ENCODE results near the gene OCEL1. TPM values are rescaled to one million over a fixed set of nuclear protein-coding genes. Genes with fewer than 3 reads are reported as not detected.

OCEL1 gene
- total RNA-seq, 2 donors from 2014 or later, result 21.6 to 26.2 TPM

- Histone ChIP-seq H3K4me1 (replicated peaks) (no peaks in the 10 kb centered on the region), H3K36me3 (no peaks in the 10 kb centered on the region), H3K4me3 (peak overlapping the region; percentile 53 to 87), H3K27me3 (replicated peaks; ENCODE audit: insufficient read depth) (no peaks in the 10 kb centered on the region), H3K9me3 (no peaks in the 10 kb centered on the region), H3K27ac (peak overlapping the region; percentile 73 to 74)
- 21% methylated on average over 8 of the region's 8 CpGs for WGBS
- intact Hi-C loops (cut with DNase I), result no loop called here
- no peak for TF ChIP-seq POLR2A (IDR thresholded peaks at IDR 0.05)
- TF ChIP-seq CTCF (IDR thresholded peaks at IDR 0.05), result no peak
- no peak for TF ChIP-seq POLR2AphosphoS5 (IDR thresholded peaks at IDR 0.05)
- no peak for DNase-seq (ENCODE audit: low spot score)
Measured at GRCh38 chr19:17243211-17243829, 17.3 kb downstream of the OCEL1 start.

- intact Hi-C loops (cut with DNase I), result no loop called here
- TF ChIP-seq POLR2AphosphoS5 (IDR thresholded peaks at IDR 0.05), result no peak
- TF ChIP-seq POLR2A (IDR thresholded peaks at IDR 0.05), result no peak
- TF ChIP-seq CTCF (IDR thresholded peaks at IDR 0.05), result no peak
- Histone ChIP-seq H3K27me3 (replicated peaks; ENCODE audit: insufficient read depth) (no peaks in the 10 kb centered on the region), H3K27ac (peak overlapping the region; percentile 73 to 74), H3K9me3 (no peaks in the 10 kb centered on the region), H3K4me1 (replicated peaks) (no peaks in the 10 kb centered on the region), H3K36me3 (no peaks in the 10 kb centered on the region), H3K4me3 (peak overlapping the region; percentile 53 to 87)
- DNase-seq (ENCODE audit: low spot score), result no peak
- 8% methylated on average over 46 of the region's 52 CpGs for WGBS
Measured at GRCh38 chr19:17243830-17244617, 18.0 kb downstream of the OCEL1 start.

GRCh38 chr19:17244618-17245534, 18.9 kb downstream of the OCEL1 start:
- Histone ChIP-seq H3K36me3 (no peaks in the 10 kb centered on the region), H3K27ac (peak overlapping the region; percentile 73 to 74), H3K27me3 (replicated peaks; ENCODE audit: insufficient read depth) (no peaks in the 10 kb centered on the region), H3K4me3 (peak overlapping the region; percentile 53 to 87), H3K4me1 (replicated peaks) (no peaks in the 10 kb centered on the region), H3K9me3 (no peaks in the 10 kb centered on the region)
- intact Hi-C loops (cut with DNase I), result no loop called here
- WGBS, result under 1% methylated on average over 72 of the region's 100 CpGs
- TF ChIP-seq POLR2A (IDR thresholded peaks at IDR 0.05) (no peak), CTCF (IDR thresholded peaks at IDR 0.05) (no peak), POLR2AphosphoS5 (IDR thresholded peaks at IDR 0.05) (peak; percentile 31)
- peak; percentile 54 for DNase-seq (ENCODE audit: low spot score)

- H3K4me1 ChIP-seq (replicated peaks), result no peaks in the 10 kb centered on the region
- H3K4me3 ChIP-seq, result peak within 1 kb of the TSS; percentile 53 to 87
- DNase-seq (ENCODE audit: low spot score), result no peak
- 0% methylated on average over 10 of the region's 72 CpGs for WGBS
- H3K36me3 ChIP-seq, result no peaks in the 10 kb centered on the region
- peak within 1 kb of the TSS; percentile 79 to 80 for H3K27ac ChIP-seq
- no peaks in the 10 kb centered on the region for H3K27me3 ChIP-seq (replicated peaks; ENCODE audit: insufficient read depth)
- intact Hi-C loops (cut with DNase I), result no loop called here
- TF ChIP-seq POLR2A (IDR thresholded peaks at IDR 0.05) (peak; percentile 26), CTCF (IDR thresholded peaks at IDR 0.05) (no peak)
- no peaks in the 10 kb centered on the region for H3K9me3 ChIP-seq
Measured at GRCh38 chr19:17245535-17245984, 19.5 kb downstream of the OCEL1 start, which contains the start of gene NR2F6. Gene NR2F6 (minus strand): TSS chr19:17245919. CDS start chr19:17245220, 699 bp downstream.
